Measurements from ENCODE around the gene SPATA21.
"Not testable (repeated sequence)": the region's sequence is repeated elsewhere in the genome, so short reads cannot be mapped to it uniquely, and the experiment has no call there.

DNA sequence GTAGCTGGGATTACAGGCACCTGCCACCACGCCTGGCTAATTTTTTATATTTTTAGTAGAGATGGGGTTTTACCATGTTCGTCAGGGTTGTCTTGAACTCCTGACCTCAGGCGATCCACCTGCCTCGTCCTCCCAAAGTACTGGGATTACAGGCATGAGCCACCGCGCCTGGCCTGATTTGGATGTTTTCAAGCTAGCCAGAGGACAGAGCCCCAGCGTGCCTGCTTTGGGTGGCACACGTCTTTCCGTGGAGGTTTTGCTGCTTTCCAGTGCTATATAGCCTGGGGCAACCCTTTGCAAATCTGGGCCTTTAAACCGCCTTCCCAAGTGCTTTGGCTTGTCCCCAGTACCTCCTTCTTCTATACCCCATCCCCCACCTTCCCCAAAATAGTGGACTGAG lies 18.9 kb upstream of the SPATA21 start:
- not testable (repeated sequence) for TF ChIP-seq POLR2A (IDR thresholded peaks at IDR 0.05; ENCODE audit: low read depth, low read length); CTCF (IDR thresholded peaks at IDR 0.05; ENCODE audit: extremely low read depth in 1 of 2, insufficient read depth in 1 of 2, low read depth in 1 of 2, low read length in 2 of 2); POLR2AphosphoS5 (IDR thresholded peaks at IDR 0.05; ENCODE audit: insufficient read depth, low read depth, low read length); JUN (IDR thresholded peaks at IDR 0.05; ENCODE audit: borderline replicate concordance, insufficient read depth, insufficient read length, low read depth); FOS (IDR thresholded peaks at IDR 0.05; ENCODE audit: borderline replicate concordance, insufficient read depth, low read length); MAX (IDR thresholded peaks at IDR 0.05; ENCODE audit: insufficient read depth, insufficient read length)
